H1 (cell line): ENCODE data around the gene MOB3C. TPM values are rescaled to one million over a fixed set of nuclear protein-coding genes. Genes with fewer than 3 reads are reported as not detected.

Source experiments
- BCL11A ChIP-seq, 2 experiments: IDR thresholded peaks; one replicate each; pipeline ENCODE4 v1.6.1; 2011; ENCODE audit warnings: low read depth in 2 of 2, low read length in 2 of 2, mild to moderate bottlenecking in 2 of 2
- FOSL1 ChIP-seq: IDR thresholded peaks from 2 replicates; pipeline ENCODE4 v1.6.1; 2011; ENCODE audit warnings: mild to moderate bottlenecking, low read depth, low read length, moderate library complexity; ENCODE audit not compliant: insufficient read depth
- MAX ChIP-seq: IDR thresholded peaks from 2 replicates; pipeline ENCODE4 v1.6.1; 2012; ENCODE audit warnings: inconsistent platforms
- NANOG ChIP-seq: IDR thresholded peaks from 2 replicates; pipeline ENCODE4 v1.6.1; 2011; ENCODE audit warnings: low read length, low read depth, mild to moderate bottlenecking, inconsistent platforms; ENCODE audit not compliant: insufficient read depth, poor library complexity, severe bottlenecking
- polyA plus RNA-seq, 7 experiments: library from polyadenylated mRNA; depleted of rRNA in 3 of 7; stranded (reverse) in 5 of 7; unstranded in 2 of 7; fragments of >200 nt in 5 of 7; fragments of 200-250 nt in 2 of 7; gene quantifications; 1 replicate in 5 of 7; 2 replicates in 1 of 7; 4 replicates in 1 of 7; pipeline versions ENCODE4 v1.2.1 to v1.2.3, GENCODE V29; 2011 to 2013; ENCODE audit warnings: missing spikeins in 2 of 7, mixed read lengths in 2 of 7
- total RNA-seq: library from RNA; stranded (reverse); fragmentation: NEBNext Ultra II Directional; extraction: Animal tissue kit (Norgen Biotek cat#: 25700); gene quantifications from 2 replicates; pipeline ENCODE4 v1.2.1, GENCODE V29; 2021

Gene MOB3C
- total and polyA plus RNA-seq, 2 of the 8 experiments (the other 6 are each of a cell fraction or from before 2014, with no cell fraction given): 5.8 to 6.6 TPM

- no peak for TF ChIP-seq NANOG
- no peak for TF ChIP-seq FOSL1
- no peak for TF ChIP-seq MAX
- no peak for TF ChIP-seq BCL11A (IDR thresholded peaks at IDR 0.05; ENCODE audit: low read depth in 2 of 2, low read length in 2 of 2)
- TF ChIP-seq, all 59 proteins: peak for 0
Observed at GRCh38 chr1:46653405-46653958, 36.9 kb upstream of the MOB3C start (continued).
